DOHH2 (cell line): Measurements from ENCODE around the gene AZGP1.

ENCODE experiments used
- CTCF ChIP-seq: fragments of 200-600 bp; sonication (generic); IDR thresholded peaks from one replicate; pipeline ENCODE4 v1.5.1; 2014; ENCODE audit warnings: antibody characterized with exemption, mild to moderate bottlenecking, low read depth, low read length; ENCODE audit not compliant: poor library complexity, severe bottlenecking
- EZH2phosphoT487 ChIP-seq: fragments of 200-600 bp; sonication (generic); IDR thresholded peaks from 2 replicates; pipeline ENCODE4 v1.6.1; 2017; ENCODE audit warnings: borderline replicate concordance, mild to moderate bottlenecking, antibody characterized with exemption, low read length, moderate library complexity, mixed read lengths

DNA sequence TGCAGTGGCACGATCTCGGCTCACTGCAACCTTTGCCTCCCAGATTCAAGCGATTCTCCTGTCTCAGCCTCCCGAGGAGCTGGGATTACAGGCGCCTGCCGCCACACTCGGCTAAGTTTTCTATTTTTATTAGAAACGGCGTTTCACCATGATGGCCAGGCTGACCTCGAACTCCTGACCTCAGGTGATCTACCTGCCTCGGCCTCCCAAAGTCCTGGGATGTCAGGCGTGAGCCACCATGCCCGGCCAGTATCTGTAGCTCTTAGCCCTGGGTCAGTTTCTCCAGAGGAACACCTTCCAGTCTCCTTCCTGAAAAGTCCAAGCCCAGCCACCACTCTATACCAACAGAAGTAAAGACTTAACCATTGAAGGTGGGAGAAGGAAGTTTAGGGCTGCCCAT, 24.4 kb upstream of the AZGP1 start:
- TF ChIP-seq CTCF (no peak), EZH2phosphoT487 (no peak)
